HG02852 (cell line): ENCODE results near the gene ASMTL.
"Not testable (repeated sequence)": the region's sequence is repeated elsewhere in the genome, so short reads cannot be mapped to it uniquely, and the experiment has no call there.

Experiments used
- ATAC-seq: cut with Tn5 transposase; IDR thresholded peaks from one replicate; pipeline ENCODE4 v1.9.1; 2021; ENCODE audit warnings: mild to moderate bottlenecking, moderate library complexity; ENCODE audit not compliant: unreplicated experiment

ASMTL gene

DNA sequence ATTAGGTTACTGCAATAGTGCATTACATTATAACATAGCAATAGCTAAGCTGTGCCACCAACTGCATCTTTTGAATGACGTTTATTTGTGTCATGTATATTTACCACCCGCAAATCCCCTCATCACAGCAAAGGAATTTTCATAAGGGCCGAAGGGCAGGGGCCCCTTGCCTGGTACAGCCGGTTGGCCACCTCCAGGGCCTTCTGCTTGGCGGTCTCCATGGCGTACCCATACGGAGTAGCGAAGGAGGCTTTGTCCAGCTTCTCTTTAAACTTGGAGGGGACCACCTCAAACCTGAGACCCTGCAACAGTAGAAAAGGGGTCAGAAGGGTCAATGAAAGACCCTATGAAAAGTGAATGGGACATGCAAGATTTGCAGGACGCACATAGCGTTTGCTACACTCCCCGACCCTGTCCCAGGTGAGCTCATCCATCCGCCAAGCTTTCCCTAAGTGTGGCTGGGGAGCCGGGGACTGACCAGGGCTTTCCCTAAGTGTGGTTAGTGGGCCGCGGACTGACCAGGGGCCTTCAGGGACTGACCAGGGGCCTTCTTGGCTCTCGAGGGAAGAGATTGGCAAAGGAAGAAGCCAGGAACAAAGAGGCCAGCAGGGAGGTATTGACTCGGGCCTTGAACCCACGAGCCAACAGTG is 10.6 kb downstream of the ASMTL start:
- no peak for ATAC-seq

- ATAC-seq, result no peak
These were observed 12.2 kb downstream of the ASMTL start for GRCh38 chrX:1440506-1440905.

- ATAC-seq, result no peak
These were observed 17.3 kb downstream of the ASMTL start for GRCh38 chrX:1435241-1435895.

GRCh38 chrX:1434871-1435240 is 17.9 kb downstream of the ASMTL start:
- ATAC-seq, result no peak

DNA sequence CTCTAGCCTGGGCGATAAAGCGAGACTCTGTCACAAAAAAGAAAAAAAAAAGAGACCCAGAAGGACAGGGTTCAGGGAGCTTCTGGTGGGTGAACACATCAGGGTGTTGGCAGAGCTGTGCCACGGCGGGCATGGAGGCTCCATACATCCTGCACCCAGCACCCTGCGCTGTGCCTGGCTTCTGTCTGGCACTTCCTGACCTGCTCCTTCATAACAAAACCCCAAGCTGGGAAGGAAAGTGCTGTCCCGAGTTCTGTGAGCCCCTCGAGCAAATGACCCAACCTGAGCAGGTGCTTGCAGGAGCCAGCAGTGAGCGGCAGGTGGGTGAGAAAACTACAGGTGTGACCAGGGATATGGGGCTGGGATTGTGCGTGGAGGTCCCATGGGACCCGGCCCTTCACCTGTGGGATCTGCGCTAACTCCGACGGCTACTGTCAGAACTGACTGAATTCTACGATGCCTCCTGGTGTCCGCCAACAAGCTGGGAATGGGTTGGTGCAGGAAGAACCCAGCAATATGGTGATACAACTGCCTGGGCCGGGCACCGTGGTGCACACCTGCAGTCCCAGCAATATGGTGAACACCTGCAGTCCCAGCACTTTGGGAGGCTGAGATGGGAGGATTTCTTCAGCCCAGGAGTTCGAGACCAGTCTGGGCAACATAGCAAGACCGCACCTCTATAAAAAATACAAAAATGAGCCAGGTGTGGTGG is 18.9 kb downstream of the ASMTL start:
- ATAC-seq, result no peak

- ATAC-seq, result no peak
These were observed 22.3 kb downstream of the ASMTL start for GRCh38 chrX:1430451-1430850.

DNA sequence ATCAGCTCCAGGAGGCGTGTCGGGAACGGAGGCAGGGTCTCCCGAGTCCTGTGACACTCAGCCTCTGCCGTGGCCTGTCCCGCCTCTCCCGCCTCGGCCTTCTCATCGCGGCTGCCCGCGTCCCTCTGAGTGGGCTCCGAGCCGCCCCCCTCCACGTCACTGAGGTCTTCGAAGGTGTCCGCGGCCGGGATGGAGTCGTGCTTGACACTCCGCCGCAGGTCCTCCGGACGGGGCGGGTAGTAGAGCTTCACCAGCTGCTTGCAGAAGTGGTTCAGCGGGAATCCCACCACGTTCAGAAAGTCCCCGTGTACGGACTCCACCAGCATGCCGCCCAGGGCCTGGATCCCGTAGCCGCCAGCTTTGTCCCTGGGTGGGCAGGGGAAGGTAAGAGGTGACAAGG is 25.0 kb downstream of the ASMTL start:
- no peak for ATAC-seq

GRCh38 chrX:1426321-1426720 is 26.4 kb downstream of the ASMTL start:
- ATAC-seq, result not testable (repeated sequence)

- no peak for ATAC-seq
These were observed 27.3 kb downstream of the ASMTL start for GRCh38 chrX:1425381-1425780.

DNA sequence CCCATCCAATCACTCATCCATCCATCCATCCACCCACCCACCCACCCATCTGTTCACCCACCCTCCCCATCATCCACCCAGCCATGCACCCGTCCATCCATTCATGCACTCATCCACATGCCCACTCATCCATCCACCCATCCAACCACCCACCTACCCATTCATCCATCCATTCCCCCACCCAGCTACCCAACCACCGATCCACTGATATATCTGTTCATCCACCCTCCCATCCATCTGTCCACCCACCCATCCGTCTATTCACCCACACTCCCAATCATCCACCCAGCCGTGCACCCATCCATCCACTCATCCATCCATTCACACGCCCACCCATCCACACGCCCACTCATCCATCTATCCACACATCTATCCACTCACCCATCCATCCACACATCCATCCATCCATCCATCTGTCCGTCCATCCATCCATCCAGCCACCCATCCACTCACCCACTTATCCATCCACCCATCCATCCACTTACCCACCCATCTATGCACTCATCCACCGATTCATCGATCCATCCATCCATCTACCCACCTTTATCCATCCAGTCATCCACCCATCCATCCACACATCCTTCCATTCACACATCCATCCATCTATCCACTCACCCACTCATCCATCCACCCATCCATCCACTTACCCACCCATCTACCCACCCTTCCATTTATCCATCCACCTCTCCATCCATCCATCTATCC is 28.4 kb downstream of the ASMTL start:
- ATAC-seq, result no peak

GRCh38 chrX:1423215-1423614 is 29.5 kb downstream of the ASMTL start:
- ATAC-seq, result no peak

DNA sequence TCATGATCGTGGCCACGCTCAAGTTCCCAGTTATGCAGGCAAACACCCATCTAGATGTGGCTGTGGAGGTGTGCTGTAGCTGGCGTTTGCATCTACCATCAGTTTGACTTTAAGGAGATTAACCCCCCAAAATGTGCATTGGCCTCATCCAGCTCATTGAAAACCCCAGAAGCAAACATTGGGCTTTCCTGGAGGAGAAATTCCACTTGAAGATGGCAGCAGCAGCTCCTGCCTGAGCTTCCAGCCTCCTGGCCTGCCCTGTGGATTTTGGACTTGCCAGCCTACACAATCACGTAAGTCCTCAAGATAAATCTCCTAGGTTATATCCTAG is 30.6 kb downstream of the ASMTL start:
- ATAC-seq, result no peak

DNA sequence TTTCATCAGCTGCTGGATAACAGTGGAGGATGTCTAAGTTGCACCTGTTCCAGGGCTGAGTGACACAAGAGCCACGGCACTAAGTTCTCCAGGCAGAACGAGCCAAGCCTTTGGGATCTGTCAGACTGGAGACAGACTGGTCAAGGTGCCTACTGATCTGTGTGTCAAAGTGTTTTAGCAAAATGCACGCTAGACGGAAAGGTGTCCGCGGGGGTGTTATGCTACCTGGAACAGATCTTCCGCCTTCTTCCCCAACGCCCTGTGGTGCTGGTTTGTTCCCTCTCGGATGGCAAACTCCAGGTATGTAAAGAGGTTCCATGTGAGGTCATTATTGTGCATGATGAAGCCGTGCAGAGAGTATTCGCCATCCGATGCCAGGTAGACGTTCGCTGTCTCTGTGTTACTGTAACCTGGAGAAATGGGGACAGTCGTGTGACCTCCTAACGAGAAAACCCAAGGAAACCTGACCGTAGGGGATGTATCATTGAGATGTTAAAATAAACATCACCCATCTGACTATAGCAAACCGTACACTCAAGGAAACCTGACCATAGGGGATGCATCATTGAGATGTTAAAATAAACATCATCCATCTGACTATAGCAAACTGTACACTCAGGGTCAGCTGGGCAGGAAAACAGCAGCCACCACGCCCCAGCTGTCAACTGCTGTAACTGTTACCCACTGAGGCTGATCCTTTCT is 31.1 kb downstream of the ASMTL start:
- no peak for ATAC-seq

GRCh38 chrX:1420371-1420770 is 32.3 kb downstream of the ASMTL start:
- ATAC-seq, result no peak

GRCh38 chrX:1419545-1420355 is 33.0 kb downstream of the ASMTL start:
- no peak for ATAC-seq

DNA sequence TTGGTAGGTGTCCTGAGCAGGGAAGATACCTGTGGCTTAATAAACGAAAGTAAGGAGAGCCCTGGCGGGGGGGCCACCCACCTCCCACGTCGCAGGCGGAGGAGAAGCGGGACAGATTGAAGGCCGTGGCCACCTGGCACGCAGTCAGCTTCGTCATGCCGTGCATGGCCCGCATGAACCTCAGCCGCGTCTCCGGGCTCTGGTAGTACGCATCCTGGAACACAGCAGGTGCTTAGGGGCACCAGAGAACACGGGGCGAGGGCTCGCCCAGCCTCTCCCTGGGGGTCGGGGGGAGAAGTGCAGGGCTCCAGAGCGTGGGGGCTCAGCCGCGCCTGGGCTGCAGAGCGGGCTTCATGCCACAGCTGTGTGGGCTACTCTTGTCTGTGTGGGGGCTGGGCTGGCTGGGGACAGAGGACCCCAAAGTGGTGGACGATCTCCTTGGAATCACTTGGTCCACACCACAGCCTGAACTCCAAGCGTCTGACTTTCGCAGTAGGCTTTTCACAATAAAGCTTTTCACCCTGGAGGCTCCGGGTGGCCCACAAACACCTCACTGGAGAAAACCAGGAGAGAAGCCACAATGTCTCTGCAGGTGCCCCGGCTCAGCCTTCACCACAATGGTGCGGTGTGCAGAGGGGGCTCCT is 33.7 kb downstream of the ASMTL start:
- ATAC-seq, result no peak

DNA sequence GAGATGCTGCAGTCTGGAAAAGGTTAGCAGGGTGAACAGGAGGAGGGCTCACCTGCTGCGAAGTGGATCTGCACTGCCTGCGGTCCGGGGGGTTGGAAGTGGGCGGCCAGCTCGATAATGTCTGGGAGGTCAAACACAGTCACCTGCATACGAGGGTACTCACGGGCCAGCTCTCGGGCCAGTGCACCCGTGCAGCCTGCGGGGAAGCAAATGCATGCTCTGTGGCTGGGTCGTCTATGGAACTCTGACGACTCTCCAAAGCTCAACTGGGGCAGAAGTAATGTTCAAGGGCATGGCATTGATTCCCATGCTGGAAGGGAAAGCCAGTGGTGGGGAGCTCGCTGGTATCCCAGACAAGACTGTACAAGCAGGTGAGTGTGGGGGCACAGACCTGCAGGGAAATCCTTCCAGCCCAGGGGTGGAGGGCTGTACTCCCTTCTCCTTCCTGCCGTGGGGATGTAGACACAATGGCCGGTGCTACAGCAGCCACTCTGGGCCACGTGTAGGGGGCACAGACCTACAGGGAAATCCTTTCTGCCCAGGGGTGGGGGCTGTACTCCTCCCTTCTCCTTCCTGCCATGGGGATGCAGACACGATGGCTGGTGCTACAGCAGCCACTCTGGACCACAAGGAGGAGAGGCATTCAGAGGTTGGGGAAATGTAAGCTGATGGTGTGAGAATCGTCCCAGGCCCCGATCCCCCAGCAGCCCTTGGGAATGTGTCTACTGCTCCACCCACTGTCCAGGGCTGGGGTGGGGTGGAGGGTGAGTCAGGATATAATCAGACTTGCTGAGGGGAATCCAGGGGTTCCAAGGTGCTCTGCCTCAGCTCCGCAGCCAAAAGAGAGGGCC is 34.6 kb downstream of the ASMTL start:
- no peak for ATAC-seq

GRCh38 chrX:1416965-1417760 is 35.5 kb downstream of the ASMTL start:
- no peak for ATAC-seq
